NCI-H2227 treated with DMSO at 0.1 percent for 48 hours (cell line): ENCODE results near the gene CLEC2D.
"Not testable (repeated sequence)": the region's sequence is repeated elsewhere in the genome, so short reads cannot be mapped to it uniquely, and the experiment has no call there.

Source experiments
- DNase-seq: peaks from one replicate; lab custom pipeline; 2025; lab: John Stamatoyannopoulos, UW

The CLEC2D gene

DNA sequence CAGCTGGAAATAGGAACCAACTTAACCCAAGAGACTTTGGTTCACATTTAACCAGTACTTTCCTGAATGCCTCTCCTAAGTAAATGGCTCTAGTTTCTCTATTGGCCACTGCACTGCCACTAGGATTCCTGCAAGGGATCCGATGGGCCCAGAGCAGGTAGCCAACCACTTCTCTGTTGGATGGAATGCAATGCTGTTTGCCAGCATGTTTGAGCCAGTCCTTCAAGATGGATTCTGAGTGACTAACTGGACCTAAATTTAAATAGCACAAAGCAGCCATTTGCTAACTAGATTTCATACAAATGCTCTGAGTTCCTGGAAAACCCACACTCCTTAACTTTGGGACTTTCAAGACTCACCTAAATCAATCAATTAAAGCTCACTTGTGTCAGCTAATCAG, 9.5 kb upstream of the CLEC2D start:
- DNase-seq: no peak

DNA sequence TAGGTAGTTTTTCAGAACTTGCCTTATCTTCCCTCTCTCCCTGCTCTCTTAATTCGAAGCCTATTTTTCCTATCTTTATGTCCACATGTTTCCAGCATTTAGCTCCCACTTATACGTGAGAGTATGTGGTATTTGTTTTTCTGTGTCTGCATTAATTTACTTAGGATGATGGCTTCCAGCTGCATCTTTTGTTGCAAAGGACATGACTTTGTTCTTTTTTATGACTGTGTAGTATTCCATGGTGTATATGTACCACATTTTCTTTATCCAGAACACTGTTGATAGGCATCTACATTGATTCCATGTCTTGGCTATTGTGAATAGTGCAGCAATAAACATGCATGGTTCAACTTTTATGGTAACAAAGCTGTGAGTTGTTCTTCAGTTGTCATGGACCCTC, 7.8 kb upstream of the CLEC2D start:
- DNase-seq: no peak

DNA sequence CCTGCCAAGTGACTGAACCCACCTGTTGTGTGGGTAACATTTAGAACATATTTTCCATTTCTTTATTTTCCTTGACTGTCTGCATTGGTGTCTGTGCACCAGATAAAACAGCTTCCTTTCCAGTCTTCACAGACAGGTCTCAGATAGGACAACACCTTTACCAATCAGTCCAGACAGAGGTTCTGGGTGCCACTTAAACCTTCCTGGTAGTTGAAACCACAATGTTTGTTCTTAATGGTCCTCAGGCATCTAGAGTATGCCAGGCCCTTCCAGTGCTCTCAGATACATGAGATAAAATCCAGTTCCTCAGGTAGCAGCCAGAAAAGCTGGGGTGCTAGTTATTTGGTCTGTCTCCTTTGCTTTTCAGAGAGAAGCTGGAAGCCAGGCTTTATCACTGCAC, 7.0 kb upstream of the CLEC2D start:
- DNase-seq: no peak

DNA sequence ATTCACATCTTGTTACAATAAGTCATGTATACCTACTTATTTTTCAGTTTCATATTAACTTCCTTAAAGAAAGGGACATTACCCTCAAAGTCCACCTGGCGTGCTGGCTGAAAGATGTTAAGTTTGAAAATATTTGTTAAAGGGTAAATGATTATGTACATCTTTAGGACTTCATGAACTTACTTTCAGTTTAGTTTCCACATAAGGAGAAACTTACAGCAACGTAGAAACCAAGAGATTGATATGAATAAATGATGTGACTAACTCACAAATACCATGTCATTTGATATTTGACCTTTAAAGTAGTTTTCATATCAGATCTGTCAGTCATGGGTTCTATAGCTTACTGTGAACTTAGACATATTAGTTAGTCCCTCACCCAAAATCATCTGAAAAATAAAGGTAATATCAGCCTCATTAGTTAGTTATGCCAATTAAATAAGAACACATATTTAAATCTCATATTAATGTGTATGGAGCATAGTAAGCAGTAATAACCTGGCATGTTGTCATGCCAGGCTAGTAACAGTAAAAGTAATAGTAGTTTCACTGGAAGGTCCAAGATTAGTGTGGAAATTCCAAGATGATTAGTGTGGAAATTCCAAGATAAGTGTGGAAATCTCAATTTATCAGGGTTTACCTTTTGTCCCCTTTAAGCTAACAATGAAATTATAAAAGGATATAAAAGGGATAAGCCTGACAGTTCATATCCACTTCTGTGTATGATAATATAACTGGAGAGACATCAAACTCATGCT, 1.9 kb upstream of the CLEC2D start:
- no peak for DNase-seq

DNA sequence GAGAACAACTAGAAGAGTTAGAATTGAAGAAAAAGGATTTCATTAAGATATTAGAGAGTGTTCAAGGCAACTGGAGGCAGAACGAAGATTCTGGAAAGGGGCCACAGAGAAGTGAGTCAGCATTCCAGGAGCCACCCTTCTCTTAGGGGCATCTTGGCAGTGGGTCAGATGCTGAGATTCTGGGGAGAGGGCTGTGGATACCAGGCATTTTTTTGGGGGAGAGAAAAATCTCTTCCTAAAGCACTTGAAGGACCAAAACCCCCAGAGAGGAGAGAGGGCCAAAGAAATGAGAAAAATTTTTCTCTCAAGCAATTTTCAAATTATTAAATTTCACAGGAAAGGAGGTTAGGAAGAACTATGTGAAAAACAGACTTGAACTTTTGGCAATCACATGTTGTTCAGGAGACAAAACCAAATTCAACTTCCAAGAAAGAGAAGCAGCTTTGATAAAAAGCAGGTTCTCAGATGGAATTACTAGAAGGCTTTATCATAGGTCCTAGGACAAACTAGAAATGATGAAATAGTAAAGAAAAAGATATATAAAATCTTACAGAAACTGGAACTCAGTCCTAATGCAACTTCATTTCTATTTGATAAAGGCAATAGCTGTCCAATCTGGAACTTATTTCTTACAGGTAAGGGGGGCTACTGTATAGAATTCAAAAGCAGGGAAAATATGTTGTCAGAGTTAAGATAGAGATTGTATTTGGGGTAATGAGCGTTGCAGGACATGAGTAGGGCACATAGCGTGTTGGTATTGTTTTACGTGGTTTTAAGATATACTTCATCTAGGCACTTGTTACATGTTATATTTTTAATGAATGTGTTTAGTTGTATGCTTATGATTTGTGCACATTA, 1.1 kb upstream of the CLEC2D start:
- DNase-seq: no peak

DNA sequence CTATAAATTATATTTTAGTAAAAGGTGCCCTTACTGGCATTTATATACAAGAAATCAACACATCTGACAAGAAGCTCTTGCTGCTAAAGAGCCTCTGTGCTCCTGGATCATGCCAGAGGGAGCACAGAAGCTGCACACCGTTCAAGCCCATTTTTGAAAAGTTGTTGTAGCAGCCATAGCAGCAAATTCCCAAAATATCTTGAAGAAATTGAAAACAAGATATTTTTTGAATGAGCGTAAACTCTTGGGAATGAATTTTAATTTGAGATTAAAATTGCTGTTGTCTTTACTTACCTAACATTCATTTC, 540 bp upstream of the CLEC2D start:
- no peak for DNase-seq

DNA sequence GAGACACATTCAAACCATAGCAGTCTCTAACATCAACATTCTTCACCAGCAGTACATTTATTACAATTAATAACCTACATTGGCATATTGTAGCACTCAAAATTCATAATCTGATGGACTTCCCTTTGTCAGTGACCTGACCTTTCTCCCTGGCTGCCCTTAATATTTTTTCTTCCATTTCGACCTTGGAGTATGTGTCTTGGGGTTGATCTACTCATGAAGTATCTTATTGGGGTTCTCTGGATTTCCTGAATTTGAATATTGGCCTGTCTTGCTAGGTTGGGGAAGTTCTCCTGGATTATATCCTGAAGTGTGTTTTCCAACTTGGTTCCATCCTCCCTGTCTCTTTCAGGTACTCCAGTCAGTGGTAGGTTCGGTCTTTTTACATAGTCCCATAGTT, 2.8 kb downstream of the CLEC2D start:
- DNase-seq: not testable (repeated sequence)

DNA sequence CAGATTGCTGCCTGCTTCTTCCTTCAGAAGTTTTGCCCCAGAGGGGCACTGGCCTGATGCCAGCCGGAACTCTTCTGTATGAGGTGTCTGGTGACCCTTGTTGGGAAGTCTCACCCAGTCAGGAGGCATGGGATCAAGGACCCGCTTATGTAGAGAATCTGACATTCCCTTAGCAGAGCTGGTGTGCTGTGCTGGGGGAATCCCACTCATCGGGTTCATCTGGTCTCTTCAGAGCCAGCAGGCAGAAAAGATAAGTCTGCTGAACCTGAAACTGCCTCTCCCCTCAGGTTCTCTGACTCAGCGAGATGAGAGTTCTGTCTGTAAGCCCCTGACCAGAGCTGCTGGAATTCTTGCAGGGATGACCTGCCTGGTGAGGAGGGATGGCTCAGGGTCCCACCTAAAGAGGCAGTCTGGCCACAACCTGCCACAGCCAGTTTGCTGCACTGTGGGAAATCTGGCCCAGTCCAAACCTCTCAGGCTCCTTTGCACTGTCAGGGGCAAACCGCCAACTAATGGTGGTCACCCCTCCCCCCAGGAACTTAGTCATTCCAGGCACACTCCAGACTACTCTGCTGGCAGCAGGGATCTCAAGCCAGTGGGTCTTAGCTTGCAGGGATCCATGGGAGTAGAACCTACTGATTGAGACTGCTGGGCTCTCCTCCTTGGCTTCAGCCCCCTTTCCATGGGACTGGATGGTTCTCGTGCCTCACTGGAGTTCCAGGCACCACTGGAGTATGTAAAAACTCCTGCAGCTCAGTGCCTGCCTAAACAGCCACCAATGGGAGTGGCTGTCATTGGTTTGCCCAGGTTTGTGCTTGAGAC, 4.1 kb downstream of the CLEC2D start:
- DNase-seq: no peak

DNA sequence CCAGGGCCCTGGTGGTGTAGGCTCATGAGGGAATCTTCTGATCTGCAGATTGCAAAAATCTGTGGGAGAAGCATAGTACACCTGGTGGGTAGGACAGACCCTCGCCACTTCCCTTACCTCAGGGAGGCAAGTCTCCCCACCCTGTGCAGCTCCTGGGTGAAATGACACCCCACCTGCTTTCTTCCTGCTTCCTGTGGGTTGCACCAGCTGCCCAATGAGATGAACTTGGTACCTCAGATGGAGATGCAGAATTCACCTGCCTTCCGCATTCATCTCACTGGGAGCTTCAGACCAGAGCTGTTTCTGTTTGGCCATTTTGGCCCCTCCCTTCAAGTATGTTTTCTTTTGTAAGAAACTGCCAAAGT, 4.7 kb downstream of the CLEC2D start:
- no peak for DNase-seq

DNA sequence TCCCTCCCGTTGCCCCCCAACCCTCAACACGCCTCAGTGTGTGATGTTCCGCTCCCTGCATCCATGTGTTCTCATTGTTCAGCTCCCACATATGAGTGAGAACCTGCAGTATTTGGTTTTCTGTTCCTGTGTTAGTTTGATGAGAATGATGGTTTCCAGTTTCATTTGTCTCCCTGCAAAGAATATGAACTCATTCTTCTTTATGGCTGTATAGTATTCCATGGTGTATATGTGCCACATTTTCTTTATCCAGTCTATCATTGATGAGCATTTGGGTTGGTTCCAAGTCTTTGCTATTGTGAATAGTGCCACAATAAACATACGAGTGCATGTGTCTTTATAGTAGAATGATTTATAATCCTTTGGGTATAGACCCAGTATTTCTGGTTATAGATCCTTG, 13.0 kb downstream of the CLEC2D start:
- not testable (repeated sequence) for DNase-seq

DNA sequence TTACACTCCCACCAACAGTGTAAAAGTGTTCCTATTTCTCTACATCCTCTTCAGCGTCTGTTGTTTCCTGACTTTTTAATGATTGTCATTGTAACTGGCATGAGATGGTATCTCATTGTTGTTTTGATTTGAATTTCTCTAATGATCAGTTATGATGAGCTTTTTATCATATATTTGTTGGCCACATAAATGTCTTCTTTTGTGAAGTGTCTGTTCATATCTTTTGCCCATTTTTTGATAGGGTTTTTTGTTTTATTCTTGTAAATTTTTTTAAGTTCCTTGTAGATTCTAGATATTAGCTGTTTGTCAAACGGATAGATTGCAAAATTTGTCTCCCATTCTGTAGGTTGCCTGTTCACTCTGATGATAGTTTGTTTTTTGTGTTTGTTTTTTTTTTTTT, 13.4 kb downstream of the CLEC2D start:
- not testable (repeated sequence) for DNase-seq

DNA sequence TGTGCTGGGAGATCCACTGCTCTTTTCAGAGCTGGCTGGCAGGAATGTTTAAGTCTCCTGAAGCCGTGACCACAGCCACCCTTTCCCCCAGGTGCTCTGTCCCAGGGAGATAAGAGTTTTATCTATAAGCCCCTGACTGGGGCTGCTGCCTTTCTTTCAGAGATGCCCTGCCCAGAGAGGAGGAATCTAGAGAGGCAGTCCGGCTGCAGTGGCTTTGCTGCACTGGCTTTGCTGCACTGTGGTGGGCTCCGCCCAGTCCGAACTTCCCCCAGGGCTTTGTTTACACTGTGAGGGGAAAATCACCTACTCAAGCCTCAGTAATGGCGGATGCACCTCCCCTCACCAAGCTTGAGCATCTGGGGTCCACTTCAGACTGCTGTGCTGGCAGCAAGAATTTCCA, 15.9 kb downstream of the CLEC2D start:
- DNase-seq: peak; percentile 9

DNA sequence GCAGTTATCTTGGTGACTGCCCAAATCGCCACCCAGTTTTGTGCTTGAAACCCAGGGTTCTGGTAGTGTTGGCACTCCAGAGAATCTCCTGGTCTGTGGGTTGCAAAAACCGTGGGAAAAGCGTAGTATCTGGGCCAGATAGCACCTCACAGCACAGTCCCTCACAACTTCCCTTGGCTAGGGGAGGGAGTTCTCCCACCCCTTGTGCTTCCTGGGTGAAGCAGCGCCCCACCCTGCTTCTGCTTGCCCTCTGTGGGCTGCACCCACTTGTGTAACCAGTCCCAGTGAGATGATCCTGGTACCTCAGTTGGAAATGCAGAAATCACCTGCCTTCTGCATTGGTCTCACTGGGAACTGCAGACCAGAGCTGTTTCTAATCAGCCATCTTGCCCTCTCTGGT, 16.4 kb downstream of the CLEC2D start:
- DNase-seq: no peak

DNA sequence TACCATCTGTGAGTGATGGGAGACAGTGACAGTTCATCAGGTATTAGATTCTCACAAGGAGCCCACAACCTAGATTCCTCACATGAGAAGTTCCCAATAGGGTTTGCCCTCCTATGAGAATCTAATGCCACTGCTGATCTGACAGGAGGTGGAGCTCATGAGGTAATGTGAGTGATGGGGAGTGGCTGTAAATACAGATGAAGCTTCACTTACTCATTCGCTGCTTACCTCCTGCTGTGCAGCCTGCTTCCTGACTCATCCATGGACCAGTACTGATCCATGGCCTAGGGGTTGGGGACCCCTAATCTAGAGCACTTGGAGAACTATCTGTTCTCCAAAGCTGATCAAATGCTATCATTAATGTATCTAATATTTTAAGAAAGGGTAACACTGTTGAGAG, 17.7 kb downstream of the CLEC2D start:
- DNase-seq: no peak

DNA sequence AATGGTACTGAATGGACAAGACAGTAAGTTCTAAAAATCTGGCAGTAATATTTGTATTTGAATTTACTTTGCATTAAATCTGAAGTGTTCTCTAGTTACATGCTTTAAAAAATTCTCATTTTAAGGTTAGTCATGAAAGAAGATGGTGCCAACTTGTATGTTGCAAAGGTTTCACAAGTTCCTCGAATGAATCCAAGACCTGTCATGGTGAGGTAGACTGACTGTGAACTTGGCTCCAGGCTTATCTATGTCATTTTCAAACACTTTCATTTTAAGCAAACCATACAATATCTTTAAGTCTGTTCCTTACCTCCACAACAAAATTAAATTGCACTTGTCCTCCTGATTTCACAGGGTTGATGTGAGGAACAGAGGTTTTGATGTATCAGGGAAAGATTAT, 23.4 kb downstream of the CLEC2D start:
- DNase-seq: no peak

DNA sequence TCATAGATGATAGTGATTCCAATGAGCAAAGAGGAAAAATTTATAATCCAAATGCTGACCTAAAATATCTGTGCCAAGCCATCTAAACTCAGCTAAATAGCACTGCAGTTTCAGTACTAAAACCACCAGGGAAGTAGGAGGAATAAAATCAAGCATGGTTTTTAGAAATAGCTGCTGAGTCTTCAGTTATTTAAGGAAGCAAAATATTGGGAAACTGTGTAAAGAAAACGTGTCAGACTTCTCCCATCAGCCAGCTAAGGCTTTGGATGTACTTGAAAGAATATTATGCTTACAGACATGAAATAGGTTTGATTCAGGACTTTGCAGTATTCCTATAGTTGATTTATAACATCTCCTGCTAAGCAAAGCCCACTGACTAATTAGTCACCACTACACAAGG, 24.7 kb downstream of the CLEC2D start:
- no peak for DNase-seq

DNA sequence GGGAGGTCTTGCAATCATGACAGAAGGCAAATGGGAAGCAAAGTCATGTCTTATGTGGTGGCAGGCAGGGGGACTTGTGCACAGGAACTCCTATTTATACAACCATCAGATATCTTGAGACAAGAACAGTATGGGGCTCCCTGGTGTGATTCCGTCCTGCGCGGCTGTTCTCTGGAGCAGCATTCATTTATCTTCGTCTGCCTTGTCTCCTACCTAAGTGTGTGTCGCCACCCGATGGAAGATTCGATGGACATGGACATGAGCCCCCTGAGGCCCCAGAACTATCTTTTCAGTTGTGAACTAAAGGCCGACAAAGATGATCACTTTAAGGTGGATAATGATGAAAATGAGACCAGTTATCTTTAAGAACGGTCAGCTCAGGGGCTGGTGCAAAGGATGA, 25.6 kb downstream of the CLEC2D start:
- DNase-seq: not testable (repeated sequence)

DNA sequence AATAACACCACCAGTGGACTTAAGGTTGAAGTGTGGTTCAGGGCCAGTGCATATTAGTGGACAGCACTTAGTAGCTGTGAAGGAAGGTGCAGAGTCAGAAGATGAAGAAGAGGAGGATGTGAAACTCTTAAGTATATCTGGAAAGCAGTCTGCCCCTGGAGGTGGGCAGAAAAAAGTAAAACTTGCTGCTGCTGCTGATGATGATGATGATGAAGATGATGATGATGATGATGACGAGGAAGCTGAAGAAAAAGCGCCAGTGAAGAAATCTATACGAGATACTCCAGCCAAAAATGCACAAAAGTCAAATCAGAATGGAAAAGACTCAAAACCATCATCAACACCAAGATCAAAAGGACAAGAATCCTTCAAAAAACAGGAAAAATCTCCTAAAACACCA, 26.1 kb downstream of the CLEC2D start:
- DNase-seq: not testable (repeated sequence)

DNA sequence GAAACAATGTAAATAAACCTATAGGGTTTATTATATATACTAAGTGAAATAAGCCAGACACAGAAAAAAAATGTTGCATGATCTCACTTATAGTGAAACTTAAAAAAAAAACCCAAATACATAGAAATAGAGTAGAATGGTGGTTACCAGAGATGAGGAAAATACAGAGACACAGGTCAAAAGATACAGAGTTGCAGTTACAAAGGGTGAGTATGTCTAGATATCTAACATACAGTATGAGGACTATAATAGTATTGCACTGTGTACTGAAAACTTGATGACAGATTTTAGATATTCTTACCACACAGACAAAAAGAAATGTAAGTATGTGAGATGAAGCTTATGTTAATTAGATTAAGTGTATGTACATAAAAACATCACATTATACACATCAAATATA, 28.1 kb downstream of the CLEC2D start:
- DNase-seq: no peak

DNA sequence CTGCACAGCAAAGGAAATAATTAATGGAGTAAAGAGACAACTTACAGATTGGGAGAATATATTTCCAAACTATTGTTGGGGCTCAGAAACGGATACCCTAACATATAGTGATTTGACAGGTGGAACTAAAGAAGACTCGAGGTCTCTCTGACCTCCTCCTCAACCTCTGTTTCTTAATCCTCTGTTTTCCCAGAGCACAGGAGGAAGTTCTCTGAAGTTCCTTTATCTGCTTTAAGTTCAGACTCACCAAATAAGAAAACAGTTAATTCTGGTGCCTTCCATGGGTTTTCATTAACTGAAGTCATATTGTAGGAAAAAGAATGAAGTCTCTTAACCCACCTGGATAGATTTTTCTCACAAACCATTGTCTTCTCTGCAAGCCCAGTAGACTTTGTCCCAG, 29.2 kb downstream of the CLEC2D start:
- DNase-seq: no peak

DNA sequence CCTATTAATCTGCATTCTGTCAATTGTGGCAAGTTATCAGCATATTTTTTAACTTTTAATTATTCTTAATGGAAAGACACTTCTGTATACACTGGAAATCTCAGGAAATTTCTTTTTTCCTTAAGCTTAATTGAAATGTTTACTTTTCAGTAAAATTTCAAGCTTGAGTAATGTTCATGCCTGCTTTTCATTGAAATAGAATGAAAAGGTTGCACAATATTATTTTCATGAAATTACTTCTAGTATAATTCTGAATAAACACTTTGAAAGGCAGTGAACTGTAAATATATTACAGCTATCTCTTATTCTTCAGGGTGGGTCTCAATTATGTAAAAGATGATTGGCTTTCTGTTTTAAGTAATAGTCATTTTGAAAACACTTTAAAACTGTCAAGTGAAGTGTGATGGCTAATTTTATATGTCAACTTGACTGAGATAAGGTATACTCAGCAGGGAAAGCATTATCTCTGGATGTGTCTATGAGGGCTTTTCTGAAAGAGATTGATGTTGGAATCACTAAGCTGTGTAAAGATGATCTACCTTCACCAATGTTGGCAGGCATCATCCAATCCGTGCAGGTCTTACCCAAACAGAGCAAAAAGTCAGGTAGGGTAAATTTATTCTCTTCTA, 29.9 kb downstream of the CLEC2D start:
- no peak for DNase-seq

DNA sequence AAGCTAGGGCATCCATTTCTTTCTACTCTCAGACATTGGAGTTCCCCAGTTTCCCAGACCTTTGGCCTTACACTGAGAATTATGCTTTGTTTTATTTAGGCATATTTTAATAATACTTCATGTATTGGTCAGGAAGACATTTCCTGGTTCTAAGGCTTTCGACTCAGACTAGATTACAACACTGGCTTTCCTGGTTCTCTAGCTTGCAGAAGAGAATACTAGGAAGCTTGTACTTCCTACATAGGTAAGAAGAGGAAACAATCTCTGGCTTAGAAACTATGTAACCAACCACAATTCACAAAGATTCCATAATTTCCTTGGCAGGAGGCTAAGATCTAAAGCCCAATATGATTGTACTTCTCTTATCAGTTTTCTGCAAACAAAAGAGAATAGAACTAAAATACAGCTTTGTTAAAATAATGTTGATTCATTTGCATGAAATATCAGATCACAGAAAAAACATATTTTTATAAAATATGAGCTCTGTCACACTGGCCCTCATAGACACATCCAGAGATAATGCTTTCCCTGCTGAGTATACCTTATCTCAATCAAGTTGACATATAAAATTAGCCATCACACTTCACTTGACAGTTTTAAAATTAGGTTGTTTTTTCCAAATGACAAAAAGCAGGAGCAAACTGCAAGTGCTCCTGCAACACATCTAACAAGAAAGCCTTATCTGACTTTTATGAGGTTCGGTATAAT, 30.5 kb downstream of the CLEC2D start:
- DNase-seq: no peak
